SK-N-SH (cell line): ENCODE results near the gene PLP2. TPM values are rescaled to one million over a fixed set of nuclear protein-coding genes. Genes with fewer than 3 reads are reported as not detected.

Source experiments
- CTCF ChIA-PET: fragments of 300-600, 350-600 bp; formaldehyde crosslinking; extraction: SDS; loops from one replicate; lab custom pipeline; 2021; lab: Yijun Ruan, JAX
- POLR2A ChIA-PET: fragments of 350-600 bp; sonication (Branson Sonifier 250); formaldehyde crosslinking; extraction: SDS; loops from one replicate; lab custom pipeline; 2020; ENCODE audit warnings: antibody characterized with exemption, inconsistent platforms; lab: Yijun Ruan, JAX
- DNase-seq: peaks from one replicate; pipeline ENCODE4 v3.0.0; 2012
- H2AFZ ChIP-seq: fragments of 200-600 bp; sonication (generic); 2 replicates; pipeline ENCODE4 v1.8.1; 2016; ENCODE audit warnings: antibody characterized with exemption, mild to moderate bottlenecking, low read depth
- H3F3A ChIP-seq: fragments of 200-600 bp; sonication (generic); replicated peaks from 2 replicates; pipeline ENCODE3; 2016; ENCODE audit warnings: antibody characterized with exemption, mild to moderate bottlenecking; ENCODE audit not compliant: insufficient read depth
- H3K27ac ChIP-seq, 2 experiments: fragments of 200-500 bp in 1 of 2; fragments of 200-600 bp in 1 of 2; sonication (Bioruptor generic) in 1 of 2; sonication (generic), shearing (Covaris generic) in 1 of 2; 2 replicates each; pipeline versions ENCODE4 v1.5.1 to v1.6.1; 2014 to 2016; ENCODE audit warnings: low read depth in 2 of 2, inconsistent platforms in 1 of 2, low read length in 1 of 2, mild to moderate bottlenecking in 1 of 2, mixed read lengths in 1 of 2
- H3K27me3 ChIP-seq: fragments of 200-600 bp; sonication (generic), shearing (Covaris generic); 2 replicates; pipeline ENCODE4 v1.6.1; 2016; ENCODE audit warnings: mixed run types; ENCODE audit not compliant: insufficient read depth
- H3K36me3 ChIP-seq, 2 experiments: fragments of 200-500 bp in 1 of 2; fragments of 200-600 bp in 1 of 2; sonication (Bioruptor generic) in 1 of 2; sonication (generic) in 1 of 2; replicated peaks in 1 of 2; 2 replicates each; pipeline versions ENCODE3 to v1.5.1; 2014 to 2016; ENCODE audit warnings: low read length in 1 of 2, mild to moderate bottlenecking in 1 of 2; ENCODE audit not compliant: insufficient read depth in 2 of 2, control insufficient read depth in 1 of 2
- H3K4me1 ChIP-seq, 2 experiments: fragments of 200-500 bp in 1 of 2; fragments of 200-600 bp in 1 of 2; sonication (Bioruptor generic) in 1 of 2; sonication (generic), shearing (Covaris generic) in 1 of 2; 2 replicates each; pipeline versions ENCODE4 v1.5.1 to v1.6.1; 2014 to 2016; ENCODE audit warnings: low read depth in 1 of 2, low read length in 1 of 2, mixed run types in 1 of 2; ENCODE audit not compliant: insufficient read depth in 2 of 2, control insufficient read depth in 1 of 2
- H3K4me2 ChIP-seq: fragments of 200-600 bp; sonication (generic), shearing (Covaris generic); 2 replicates; pipeline ENCODE4 v1.6.1; 2017; ENCODE audit warnings: mixed run types
- H3K4me3 ChIP-seq, 2 experiments: fragments of 200-500 bp in 1 of 2; fragments of 200-600 bp in 1 of 2; sonication (Bioruptor generic) in 1 of 2; sonication (generic), shearing (Covaris generic) in 1 of 2; 2 replicates each; pipeline versions ENCODE4 v1.5.1 to v1.8.1; 2014 to 2016; ENCODE audit warnings: low read depth in 2 of 2, inconsistent platforms in 1 of 2, low read length in 1 of 2, mild to moderate bottlenecking in 1 of 2, mixed read lengths in 1 of 2, moderate library complexity in 1 of 2
- H3K79me2 ChIP-seq: fragments of 200-600 bp; sonication (generic); 2 replicates; pipeline ENCODE4 v1.8.1; 2017; ENCODE audit warnings: mild to moderate bottlenecking; ENCODE audit not compliant: insufficient read depth
- H3K9ac ChIP-seq: fragments of 200-600 bp; sonication (generic); 2 replicates; pipeline ENCODE4 v1.6.1; 2017; ENCODE audit warnings: mixed run types
- H3K9me2 ChIP-seq: fragments of 200-600 bp; sonication (generic); 2 replicates; pipeline ENCODE4 v1.6.1; 2017; ENCODE audit warnings: mixed run types
- H3K9me3 ChIP-seq: fragments of 200-600 bp; sonication (generic); 2 replicates; pipeline ENCODE4 v1.6.1; 2017; ENCODE audit warnings: mixed run types, mild to moderate bottlenecking, moderate library complexity
- H4K20me1 ChIP-seq: fragments of 200-600 bp; sonication (generic); 2 replicates; pipeline ENCODE4 v1.6.1; 2017; ENCODE audit warnings: mild to moderate bottlenecking, mixed run types; ENCODE audit not compliant: insufficient read depth
- ELF1 ChIP-seq: IDR thresholded peaks from 2 replicates; pipeline ENCODE4 v1.4.0; 2012
- EP300 ChIP-seq, 2 experiments: IDR thresholded peaks; 2 replicates each; pipeline versions ENCODE4 v1.4.0 to v1.6.1; 2012; ENCODE audit warnings: borderline replicate concordance in 1 of 2, low read depth in 1 of 2, low read length in 1 of 2
- FOSL2 ChIP-seq: IDR thresholded peaks from 2 replicates; pipeline ENCODE4 v1.4.0; 2012; ENCODE audit warnings: low read depth, mild to moderate bottlenecking, moderate library complexity, borderline replicate concordance
- FOXM1 ChIP-seq: IDR thresholded peaks from 2 replicates; pipeline ENCODE4 v1.4.0; 2012; ENCODE audit warnings: low read depth, mild to moderate bottlenecking
- GABPA ChIP-seq: IDR thresholded peaks from 2 replicates; pipeline ENCODE4 v1.4.0; 2012; ENCODE audit warnings: low read depth, mild to moderate bottlenecking
- JUND ChIP-seq: IDR thresholded peaks from 2 replicates; pipeline ENCODE4 v1.4.0; 2012
- MXI1 ChIP-seq: IDR thresholded peaks from 2 replicates; pipeline ENCODE4 v1.6.1; 2012; ENCODE audit warnings: mild to moderate bottlenecking, low read depth, low read length, improper control_type of control experiment
- SMC3 ChIP-seq: IDR thresholded peaks from 2 replicates; pipeline ENCODE4 v1.6.1; 2012; ENCODE audit warnings: low read depth, low read length, improper control_type of control experiment
- TCF12 ChIP-seq: IDR thresholded peaks from 2 replicates; pipeline ENCODE4 v1.4.0; 2012
- TEAD4 ChIP-seq: IDR thresholded peaks from 2 replicates; pipeline ENCODE4 v1.4.0; 2012; ENCODE audit warnings: mild to moderate bottlenecking, borderline replicate concordance; ENCODE audit not compliant: insufficient read depth
- WGBS: methylation state at CpG from one replicate; pipeline ENCODE4 v1.1.6; 2017; ENCODE audit warnings: low lambda C conversion rate; 5-methylcytosine and 5-hydroxymethylcytosine counted together
- polyA plus RNA-seq, 3 experiments: library from polyadenylated mRNA; depleted of rRNA; stranded (reverse); fragments of >200 nt; gene quantifications; 2 replicates each; pipeline ENCODE4 v1.2.3, GENCODE V29; 2012
- TF ChIP-seq, protein P1 (sequence below): fragments of 150-350 bp; IDR thresholded peaks from 2 replicates; pipeline ENCODE4 v1.6.1; 2017; ENCODE audit warnings: antibody characterized with exemption, low read length, low read depth, borderline replicate concordance
- TF ChIP-seq, protein P2 (sequence below): IDR thresholded peaks from 2 replicates; pipeline ENCODE4 v1.6.1; 2012; ENCODE audit warnings: mild to moderate bottlenecking, low read depth, low read length, moderate library complexity
- TF ChIP-seq, protein P3 (sequence below): fragments of 200-600 bp; sonication (generic); IDR thresholded peaks from 2 replicates; pipeline ENCODE4 v1.6.1; 2017; ENCODE audit warnings: antibody characterized with exemption, mild to moderate bottlenecking, moderate library complexity

PLP2 gene
- polyA plus RNA-seq, 1 of the 3 experiments (the other 2 are of a cell fraction), result 146 TPM

DNA sequence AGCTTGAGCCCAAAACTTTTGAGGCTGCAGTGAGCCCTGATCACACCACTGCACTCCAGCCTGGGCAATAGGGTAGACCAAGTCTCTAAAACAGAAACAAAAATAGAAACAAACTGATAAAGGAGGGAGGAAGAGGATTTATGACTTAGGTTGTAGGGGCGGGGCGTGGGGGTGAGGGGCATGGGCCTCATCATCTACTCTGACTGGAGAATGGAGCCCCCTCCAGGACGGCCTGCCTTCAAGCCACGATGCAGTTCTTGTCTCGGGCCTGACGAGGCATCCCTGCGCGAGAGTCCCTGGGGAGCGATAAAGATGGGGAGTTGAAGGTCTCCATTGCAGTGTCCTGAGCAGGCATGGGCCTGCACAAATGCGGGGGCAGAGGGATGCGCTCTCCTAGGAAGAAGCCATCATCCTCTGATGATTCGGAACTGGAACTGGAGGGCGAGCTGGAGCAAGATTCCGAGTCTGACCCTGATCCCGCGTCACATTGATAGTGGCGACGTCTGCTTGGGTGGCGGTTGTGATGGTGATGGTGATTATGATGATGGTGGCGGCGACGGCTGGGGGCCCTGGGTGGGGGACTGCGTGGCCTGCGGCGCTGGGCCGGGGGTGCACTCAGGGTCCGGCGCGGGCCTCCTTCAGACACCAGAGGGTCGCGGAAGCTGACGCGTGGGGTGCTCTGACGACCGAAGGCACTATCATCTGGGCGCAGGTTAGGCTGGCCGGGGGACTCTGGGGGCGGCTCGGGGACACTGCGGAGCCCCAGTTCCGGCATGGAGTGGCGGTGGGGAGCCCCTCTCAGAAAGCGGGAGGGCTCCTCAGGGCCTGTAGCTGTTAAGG lies 4.0 kb downstream of the PLP2 start:
- Histone ChIP-seq H3K4me1 (no peaks in the 10 kb centered on the region; a peak in 1 of 4 replicates), H3K27ac (no peak overlapping the region), H3K4me2 (no peak overlapping the region), H3K9me3 (no peaks in the 10 kb centered on the region), H3K79me2 (peaks cover 22% of the 10 kb centered on the region; the same call in 1 of the 2 replicates), H3F3A (no peaks in the 10 kb centered on the region), H3K9me2 (no peaks in the 10 kb centered on the region), H3K36me3 (no peaks in the 10 kb centered on the region), H4K20me1 (no peaks in the 10 kb centered on the region), H2AFZ (no peak overlapping the region), H3K9ac (no peak overlapping the region), H3K27me3 (no peaks in the 10 kb centered on the region; the same call in 1 of the 2 replicates), H3K4me3 (no peak overlapping the region)
- CTCF ChIA-PET, result interaction anchor here (1.0 kb wide), 1 partner anchor 17 kb away, joined by 3 read pairs; no protein-coding TSS in a partner anchor
- no peak for DNase-seq
- 55% methylated on average over 23 of the region's 43 CpGs for WGBS
- TF ChIP-seq TCF12, result no peak
- no peak for TF ChIP-seq FOXM1
- no peak for TF ChIP-seq JUND
- TF ChIP-seq ELF1, result no peak
- TF ChIP-seq, protein P1, sequence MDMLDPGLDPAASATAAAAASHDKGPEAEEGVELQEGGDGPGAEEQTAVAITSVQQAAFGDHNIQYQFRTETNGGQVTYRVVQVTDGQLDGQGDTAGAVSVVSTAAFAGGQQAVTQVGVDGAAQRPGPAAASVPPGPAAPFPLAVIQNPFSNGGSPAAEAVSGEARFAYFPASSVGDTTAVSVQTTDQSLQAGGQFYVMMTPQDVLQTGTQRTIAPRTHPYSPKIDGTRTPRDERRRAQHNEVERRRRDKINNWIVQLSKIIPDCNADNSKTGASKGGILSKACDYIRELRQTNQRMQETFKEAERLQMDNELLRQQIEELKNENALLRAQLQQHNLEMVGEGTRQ, result no peak
- no peak for TF ChIP-seq SMC3
- no peak for TF ChIP-seq MXI1
- TF ChIP-seq TEAD4, result no peak
- TF ChIP-seq EP300 (IDR thresholded peaks at IDR 0.05; ENCODE audit: borderline replicate concordance in 1 of 2, low read depth in 1 of 2, low read length in 1 of 2), result no peak
- TF ChIP-seq GABPA, result no peak
- TF ChIP-seq, protein P2, sequence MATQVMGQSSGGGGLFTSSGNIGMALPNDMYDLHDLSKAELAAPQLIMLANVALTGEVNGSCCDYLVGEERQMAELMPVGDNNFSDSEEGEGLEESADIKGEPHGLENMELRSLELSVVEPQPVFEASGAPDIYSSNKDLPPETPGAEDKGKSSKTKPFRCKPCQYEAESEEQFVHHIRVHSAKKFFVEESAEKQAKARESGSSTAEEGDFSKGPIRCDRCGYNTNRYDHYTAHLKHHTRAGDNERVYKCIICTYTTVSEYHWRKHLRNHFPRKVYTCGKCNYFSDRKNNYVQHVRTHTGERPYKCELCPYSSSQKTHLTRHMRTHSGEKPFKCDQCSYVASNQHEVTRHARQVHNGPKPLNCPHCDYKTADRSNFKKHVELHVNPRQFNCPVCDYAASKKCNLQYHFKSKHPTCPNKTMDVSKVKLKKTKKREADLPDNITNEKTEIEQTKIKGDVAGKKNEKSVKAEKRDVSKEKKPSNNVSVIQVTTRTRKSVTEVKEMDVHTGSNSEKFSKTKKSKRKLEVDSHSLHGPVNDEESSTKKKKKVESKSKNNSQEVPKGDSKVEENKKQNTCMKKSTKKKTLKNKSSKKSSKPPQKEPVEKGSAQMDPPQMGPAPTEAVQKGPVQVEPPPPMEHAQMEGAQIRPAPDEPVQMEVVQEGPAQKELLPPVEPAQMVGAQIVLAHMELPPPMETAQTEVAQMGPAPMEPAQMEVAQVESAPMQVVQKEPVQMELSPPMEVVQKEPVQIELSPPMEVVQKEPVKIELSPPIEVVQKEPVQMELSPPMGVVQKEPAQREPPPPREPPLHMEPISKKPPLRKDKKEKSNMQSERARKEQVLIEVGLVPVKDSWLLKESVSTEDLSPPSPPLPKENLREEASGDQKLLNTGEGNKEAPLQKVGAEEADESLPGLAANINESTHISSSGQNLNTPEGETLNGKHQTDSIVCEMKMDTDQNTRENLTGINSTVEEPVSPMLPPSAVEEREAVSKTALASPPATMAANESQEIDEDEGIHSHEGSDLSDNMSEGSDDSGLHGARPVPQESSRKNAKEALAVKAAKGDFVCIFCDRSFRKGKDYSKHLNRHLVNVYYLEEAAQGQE, result no peak
- TF ChIP-seq, protein P3, sequence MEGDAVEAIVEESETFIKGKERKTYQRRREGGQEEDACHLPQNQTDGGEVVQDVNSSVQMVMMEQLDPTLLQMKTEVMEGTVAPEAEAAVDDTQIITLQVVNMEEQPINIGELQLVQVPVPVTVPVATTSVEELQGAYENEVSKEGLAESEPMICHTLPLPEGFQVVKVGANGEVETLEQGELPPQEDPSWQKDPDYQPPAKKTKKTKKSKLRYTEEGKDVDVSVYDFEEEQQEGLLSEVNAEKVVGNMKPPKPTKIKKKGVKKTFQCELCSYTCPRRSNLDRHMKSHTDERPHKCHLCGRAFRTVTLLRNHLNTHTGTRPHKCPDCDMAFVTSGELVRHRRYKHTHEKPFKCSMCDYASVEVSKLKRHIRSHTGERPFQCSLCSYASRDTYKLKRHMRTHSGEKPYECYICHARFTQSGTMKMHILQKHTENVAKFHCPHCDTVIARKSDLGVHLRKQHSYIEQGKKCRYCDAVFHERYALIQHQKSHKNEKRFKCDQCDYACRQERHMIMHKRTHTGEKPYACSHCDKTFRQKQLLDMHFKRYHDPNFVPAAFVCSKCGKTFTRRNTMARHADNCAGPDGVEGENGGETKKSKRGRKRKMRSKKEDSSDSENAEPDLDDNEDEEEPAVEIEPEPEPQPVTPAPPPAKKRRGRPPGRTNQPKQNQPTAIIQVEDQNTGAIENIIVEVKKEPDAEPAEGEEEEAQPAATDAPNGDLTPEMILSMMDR, result no peak
- TF ChIP-seq FOSL2, result no peak
- POLR2A ChIA-PET, result no interaction called here
